HG02870 (cell line): ENCODE data around the gene C1QTNF9B.
"Not testable (repeated sequence)": the region's sequence is repeated elsewhere in the genome, so short reads cannot be mapped to it uniquely, and the experiment has no call there.

Source experiments
- ATAC-seq: cut with Tn5 transposase; IDR thresholded peaks from one replicate; pipeline ENCODE4 v1.9.1; 2021; ENCODE audit warnings: mild to moderate bottlenecking, moderate library complexity; ENCODE audit not compliant: unreplicated experiment

Gene C1QTNF9B

DNA sequence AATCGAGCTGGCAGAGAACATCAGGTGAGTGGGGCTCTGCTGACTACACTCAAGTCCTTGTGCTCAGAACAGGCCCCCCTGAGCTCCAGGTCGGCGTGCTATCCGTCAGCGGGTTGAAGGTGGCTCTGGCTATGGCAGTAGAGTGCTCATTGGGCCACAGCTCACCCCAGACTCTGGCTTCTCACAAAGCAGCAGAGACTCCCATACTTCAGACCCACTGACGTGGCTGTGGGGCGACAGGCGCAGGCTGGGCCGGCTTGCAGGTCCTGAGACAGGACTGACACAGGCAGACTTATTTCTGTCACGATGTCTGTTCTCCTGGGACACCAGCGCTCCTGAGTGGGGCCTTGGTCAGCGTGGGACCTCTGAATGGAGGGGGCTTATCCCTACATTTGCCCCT lies 2.6 kb downstream of the C1QTNF9B start:
- ATAC-seq: not testable (repeated sequence)

DNA sequence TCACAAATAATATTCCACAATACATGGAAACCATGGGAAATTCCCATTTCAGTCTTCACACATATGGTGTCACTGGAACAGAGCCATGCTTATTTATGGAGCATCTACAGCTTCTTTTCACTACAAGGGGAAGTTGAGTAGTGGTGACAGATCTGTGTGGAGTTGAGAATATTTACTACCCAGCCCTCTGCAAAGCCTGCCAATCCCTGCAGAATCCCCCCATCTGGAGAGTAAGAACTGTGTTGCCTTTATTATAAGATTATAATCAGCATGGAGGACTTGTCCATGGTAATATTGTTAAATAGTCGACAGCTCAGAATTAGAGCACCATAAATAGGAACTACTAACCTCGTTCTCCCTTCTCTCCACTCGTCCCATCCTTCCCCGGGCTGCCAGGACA lies 3.5 kb downstream of the C1QTNF9B start:
- not testable (repeated sequence) for ATAC-seq

DNA sequence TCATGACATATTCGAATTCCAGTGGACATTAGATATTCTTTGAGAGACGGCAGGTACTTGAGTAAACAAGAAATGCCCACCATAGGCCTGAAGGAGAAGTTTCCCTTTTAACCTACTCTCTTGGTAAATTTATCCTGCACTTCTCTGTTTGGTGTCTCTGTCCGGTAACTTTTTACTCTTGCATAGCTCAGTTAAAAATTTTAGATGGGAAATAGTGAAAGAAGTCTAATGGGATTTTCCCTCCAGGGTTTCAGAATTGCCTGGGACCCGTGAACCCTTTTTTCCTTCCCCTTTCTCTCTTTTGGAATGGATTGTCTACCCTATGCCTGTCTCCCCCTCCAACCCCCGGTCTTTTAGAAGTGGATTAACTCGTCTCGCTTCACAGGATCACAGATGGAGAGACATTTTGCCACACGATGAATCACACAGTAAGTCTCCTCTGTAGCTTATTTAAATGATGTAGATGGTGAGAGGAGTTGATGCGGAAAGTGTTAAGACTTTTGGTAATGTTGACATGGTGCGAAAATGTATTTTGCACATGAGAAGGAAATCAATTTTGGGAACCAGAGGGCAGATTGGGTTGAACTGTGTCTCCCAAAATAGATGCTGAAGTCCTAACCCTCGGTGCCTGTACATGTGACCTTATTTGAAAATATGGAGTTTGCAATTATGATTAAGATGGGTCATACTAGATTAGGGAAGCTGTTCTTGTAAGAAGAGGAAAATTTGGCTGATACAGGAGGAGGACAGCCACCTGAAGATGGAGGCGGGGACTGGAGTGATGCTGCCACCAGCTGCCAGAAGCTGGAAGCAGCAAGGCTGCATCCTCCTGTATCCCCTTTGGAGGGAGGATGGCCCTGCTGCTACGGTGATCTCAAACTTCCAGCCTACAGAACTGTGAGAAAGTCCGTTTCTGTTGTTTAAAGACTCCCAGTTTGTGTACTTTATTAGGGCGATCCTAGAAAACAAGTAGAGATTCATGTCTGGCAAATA lies 7.4 kb downstream of the C1QTNF9B start:
- ATAC-seq: peak; percentile 13

DNA sequence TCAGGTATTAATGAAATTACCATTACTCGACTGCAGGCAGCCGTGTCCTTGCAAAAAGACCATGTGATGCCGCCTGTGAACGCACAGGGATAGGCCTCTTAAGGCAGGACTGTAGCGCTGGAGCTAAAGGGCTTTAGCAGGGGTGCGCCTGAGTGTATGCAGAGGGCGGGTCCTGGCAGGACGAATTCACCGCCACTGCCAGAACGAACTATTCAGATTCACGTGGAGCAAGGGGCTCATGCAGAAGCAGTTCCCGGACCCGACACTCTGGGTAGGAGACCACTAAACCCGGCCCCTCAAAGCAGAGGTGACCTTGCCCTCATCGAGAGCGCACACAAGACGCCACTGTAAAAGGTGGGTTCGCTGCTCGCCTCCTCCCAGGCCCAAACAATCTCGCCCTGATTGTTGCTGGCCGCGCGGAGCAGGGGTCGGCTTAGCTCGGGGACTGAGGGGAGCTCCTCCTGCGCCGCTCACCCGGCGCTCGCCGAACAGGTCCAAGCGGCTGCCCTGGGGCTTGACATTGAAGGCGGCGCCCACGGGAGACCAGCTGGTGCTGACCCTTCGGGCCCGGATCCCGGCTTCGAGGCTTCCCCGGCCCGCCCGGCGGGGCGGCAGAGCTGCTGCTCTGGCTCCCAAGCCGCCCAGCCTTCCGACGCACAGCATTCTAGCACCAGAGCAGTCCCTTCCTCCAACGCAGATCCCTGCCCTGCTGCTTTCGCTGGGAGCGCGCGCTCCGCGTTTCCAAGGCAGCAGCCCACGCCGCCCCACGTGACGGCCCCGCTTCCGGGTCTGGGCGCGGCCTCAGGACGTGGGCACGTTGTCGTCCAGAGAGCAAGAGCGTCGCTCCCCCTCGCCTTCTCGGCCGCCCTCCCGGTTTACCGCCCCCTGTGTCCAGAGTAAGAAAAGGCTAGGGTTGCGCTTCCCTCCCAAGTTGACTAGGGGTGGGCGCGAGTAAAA lies 8.4 kb downstream of the C1QTNF9B start, which contains the start of gene MIPEP:
TSS of gene MIPEP (minus strand) at position 743 of the 957 bp plus-strand sequence. CDS start at position 663, 80 bp downstream.
- ATAC-seq: peak; percentile 90

DNA sequence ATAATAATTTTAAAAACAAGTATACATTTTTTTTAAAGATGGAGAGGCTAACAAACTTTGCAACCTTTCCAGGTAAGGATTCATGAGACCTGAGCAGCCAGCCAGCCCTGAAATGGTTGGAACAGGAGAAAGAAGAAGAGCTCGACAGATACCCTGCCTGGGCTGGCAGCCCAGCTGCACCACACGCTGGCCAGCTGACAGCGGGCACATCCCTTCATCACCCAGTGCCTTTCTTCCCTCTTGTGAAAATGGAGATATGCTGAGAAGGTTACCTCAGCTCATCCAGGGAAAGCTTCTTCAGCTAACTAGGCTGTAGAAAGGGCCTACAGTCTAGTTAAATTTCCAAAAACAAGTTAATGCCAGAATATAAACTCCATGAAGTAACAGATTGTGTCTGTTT lies 12.9 kb downstream of the C1QTNF9B start:
- not testable (repeated sequence) for ATAC-seq

DNA sequence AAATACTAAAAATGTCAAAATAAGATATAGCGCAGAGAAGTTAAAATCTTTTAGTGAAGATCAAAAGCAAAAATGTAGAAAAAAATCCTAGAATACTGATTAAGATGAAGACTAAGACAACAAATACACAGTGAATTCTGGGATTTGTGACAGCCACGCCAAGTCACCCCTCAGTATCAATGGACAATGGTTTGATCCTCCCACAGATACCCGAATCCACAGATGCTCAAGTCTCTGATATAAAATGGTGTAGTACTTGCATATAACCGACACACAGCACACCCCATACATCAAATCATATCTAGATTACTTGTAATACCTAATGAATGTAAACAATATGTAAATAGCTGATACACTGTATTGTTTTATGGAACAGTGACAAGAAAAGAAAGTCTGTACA lies 14.0 kb downstream of the C1QTNF9B start:
- ATAC-seq: no peak

DNA sequence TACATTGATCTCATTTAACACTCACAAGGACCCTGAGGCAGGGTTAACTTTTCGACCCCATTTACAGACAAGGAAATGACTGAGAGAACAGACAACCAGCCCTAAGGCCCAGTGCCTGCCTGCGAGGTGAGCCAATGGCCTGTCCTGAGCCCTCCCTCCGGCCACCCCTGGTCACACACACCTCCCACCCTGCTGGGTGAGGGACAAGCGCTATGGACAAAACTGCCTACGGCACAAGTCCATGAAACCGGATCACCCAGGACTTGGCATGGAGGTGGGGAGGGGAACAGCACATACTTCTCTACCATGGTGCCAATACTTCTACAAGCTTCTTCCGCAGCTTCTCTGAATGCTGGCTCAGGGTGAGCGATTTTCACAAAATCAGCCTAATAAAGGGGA lies 15.9 kb downstream of the C1QTNF9B start:
- not testable (repeated sequence) for ATAC-seq

DNA sequence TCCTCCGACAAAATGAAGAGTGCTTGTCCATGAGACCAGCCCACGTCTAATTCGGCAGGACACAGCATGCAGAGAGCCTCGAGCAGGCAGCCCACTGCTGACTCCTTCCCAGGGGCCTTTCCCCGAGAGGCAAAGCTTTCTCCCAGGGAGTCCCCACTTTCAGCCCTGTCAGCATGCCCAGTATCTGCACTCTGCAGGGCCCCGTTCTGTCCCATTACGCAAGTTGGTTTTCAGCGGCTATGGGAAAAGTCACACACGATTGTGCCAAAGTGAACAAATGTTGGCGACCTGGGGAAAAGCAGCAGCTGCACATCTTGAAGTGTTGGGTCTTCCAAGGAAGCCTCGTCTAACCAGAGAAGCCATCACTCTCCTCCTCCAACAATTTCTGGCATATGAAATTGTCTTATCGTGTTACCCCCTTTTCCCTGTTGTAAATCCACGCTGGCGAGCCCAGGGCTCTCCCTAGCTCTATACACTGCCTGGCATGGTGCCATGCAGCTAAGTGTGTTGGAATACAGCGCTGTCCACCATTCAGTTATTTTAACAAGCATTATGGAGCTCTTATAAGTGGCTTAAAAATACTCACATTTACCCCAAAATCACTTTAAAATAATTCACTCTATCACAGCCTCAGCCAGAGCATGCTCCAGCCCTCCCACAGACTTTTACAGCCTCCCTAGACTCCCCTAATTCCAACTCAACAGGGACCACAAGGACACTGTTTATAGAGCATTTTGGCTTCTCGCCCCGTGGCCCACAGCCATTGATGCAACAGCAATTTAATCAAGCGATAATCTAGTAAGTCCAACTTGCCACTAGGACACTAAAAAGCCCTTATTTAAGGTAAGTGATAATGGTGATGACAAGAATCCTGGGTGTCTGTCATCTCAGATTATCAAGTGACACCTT lies 16.6 kb downstream of the C1QTNF9B start:
- ATAC-seq: not testable (repeated sequence)

DNA sequence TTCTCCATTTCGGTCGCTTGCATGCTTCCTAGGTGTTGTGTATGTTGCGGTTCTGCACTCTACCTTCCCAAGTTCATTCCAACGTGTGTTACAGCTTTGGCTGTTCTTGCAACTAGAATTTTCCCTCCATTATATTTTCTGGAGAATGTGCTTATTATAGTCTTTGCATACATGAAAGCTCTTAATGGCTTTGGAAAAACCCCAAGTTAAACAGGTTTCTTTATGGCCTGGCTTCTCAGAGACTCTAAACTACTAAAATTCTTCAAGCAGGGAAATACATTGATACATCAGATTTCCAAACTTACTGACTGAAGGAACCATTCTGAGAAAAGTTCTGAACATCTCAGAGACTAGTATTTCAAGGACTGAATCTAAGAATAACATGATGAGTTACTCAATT lies 20.0 kb downstream of the C1QTNF9B start:
- no peak for ATAC-seq

DNA sequence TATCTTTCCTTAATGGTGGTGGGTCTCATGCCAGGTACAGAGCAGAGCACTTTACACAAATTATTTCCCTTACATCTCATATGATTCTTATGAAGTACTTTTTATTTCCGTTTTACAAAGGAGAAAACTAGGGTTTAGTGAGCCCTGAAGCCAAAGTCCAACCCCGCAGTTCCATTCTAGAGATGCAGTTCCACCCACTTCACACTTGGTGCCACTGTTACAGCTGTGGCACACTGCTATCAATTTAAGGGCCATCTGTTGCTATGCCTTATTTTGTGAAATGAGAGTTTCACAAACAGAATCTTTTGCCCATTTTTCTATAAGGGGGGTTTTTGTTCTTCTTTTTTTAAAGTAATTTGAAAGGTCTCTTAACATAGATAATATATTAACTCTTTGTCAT lies 21.0 kb downstream of the C1QTNF9B start:
- peak; percentile 51 for ATAC-seq

DNA sequence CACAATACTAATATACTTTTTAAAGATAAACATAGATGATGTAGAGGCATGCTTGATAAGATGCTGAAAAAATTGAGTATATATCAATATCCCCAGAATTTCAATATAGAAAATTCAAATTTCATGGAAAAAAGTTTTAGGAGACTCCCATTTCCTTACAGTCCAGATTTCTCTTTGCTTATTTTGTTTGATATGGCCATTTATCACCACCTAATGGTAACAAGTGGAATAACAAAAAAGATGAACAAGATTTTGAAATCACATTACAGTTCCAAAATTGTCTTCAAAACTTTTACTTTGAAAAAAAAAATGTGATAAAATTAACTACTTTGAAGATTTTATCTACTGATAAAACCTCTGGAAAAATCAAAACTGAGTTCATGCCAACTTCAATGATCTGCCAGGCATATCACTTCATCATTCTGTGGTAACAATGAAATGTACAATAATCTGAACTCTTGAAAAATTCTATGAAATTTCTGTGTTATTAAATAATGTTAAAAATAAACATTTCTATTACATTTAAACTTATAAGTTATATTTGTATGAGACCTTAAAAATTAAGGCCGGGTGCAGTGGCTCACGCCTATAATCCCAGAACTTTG lies 25.6 kb downstream of the C1QTNF9B start:
- no peak for ATAC-seq

DNA sequence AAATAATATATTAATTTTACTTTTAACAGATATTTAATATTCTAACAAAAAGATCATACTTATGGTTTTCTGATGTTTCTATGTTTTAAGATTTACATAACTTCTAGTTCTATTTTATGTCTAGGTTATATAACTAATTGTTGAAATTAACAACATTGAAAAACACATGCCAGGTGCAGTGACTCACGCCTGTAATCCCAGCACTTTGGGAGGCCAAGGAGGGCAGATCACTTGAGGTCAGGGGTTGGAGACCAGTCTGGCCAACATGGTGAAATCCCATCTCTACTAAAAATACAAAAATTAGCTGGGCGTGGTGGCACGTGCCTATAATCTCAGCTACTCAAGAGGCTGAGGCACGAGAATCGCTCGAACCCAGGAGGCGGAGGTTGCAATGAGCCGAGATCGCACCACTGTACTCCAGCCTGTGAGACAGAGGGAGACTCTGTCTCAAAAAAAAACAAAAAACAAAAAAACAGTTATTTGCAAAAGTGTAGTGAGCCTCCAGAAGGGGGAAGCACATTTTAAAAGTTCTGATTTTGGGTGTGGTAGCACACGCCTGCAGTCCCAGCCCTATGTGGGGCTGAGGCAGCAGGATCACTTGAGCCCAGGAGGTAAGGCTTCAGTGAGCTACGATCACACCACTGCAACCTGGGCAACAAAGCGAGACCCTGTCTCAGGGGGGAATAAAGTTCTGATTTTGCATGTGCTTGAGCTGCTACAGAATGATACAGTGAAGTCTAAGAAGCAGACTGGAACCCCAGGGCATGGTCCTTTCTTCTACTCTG lies 26.8 kb downstream of the C1QTNF9B start:
- ATAC-seq: no peak

DNA sequence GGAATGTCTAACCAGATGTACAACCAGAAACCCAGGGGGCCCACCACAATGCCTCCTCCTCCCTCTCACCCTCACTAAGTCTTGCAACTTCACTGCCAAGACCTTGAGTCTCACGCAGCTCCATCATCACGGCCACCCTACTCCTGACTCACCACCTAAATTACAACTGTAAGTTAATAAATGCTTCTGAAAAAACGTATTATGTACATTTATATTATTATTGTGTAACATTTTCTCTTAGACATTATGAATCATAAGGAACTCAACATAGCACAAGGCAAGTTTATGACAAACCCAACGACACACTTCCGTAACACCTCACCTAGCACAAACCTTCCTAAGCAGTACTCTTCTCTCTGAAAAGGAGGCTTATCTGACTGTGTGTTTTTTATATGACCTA lies 28.8 kb downstream of the C1QTNF9B start:
- no peak for ATAC-seq

DNA sequence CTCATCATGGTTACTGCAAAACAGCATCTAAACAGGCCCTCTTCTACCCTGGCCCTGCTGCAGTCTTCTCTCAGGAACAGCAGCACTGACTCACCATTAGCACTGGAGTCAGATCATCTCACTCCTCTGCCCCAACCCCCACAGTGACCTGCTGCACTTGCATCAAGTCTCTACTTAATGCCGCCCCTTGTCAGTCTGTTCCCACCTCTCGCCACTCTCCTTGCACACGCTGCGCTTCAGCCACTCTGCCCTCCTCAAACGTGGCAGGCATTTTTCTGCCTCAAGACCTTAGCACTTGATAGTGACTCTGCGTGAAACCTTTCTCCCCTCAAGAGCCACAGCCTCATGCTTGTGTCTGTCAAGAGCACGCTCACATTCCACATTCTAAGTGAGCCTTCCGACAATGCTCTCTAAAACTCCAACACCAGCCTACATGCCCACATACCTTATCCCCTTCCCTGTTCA lies 30.2 kb downstream of the C1QTNF9B start:
- ATAC-seq: no peak

DNA sequence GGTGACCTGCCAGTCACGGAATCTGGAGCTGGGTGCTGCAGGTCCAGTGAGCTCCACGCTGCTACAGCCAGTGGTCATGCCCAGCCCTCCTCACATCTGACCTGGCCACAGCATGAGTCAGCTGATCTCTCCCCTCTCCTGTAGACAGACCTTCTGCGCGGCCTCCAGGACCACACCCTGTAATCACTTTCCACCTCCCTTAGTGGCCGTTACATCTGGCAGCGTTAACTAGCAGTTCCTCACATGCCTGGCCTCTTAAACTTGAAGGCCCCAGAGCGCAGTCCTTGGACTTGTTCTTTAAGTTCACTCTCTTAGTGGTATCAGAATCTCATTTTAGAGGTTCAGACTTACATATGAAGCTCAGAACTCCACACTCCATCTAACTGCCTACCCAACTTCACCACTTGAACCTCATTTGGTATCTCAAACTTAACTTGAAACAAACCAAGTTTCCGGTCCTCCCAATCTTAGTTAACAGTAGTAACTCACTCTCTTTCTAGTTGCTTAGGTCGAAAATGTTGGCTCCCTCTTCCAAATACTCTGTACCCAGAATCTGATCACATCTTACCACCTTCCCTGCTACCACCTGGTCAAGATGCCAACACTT lies 30.8 kb downstream of the C1QTNF9B start:
- ATAC-seq: no peak

DNA sequence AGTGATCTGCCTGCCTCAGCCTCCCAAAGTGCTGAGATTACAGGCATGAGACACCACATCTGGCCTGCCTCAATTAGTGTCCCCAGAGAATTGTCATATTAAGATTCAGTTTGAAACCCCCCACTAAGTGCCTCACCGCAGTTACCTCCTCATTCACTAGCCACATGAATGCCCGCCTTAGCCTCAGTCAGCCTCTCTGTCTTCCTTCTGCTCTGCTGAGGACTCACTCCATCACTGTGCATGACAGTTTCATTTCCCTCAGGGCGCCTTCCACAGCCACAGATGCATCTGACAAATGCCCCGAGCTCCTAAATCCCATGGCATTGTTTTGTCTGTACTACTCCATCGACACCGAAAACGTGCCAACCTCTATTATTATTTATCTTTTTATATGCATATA lies 31.4 kb downstream of the C1QTNF9B start:
- ATAC-seq: no peak

DNA sequence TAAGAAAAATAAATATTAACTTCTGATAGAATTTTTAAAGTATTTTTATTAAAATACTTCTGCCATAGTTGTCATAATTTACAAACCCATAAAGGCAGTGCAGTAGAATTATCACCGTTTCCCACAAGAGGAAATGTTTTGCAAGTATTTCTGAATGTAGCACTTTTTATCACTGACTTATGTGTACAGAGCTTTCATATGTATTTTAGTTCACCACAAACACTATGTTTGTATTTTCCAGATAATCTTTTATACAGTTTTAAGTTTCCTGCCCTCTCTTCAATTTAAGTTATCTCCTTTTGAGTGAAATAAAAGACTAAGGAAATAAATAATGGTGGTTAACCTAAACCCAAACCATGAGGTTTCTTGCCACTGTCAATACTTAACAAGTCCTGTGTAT lies 32.3 kb downstream of the C1QTNF9B start:
- ATAC-seq: no peak

DNA sequence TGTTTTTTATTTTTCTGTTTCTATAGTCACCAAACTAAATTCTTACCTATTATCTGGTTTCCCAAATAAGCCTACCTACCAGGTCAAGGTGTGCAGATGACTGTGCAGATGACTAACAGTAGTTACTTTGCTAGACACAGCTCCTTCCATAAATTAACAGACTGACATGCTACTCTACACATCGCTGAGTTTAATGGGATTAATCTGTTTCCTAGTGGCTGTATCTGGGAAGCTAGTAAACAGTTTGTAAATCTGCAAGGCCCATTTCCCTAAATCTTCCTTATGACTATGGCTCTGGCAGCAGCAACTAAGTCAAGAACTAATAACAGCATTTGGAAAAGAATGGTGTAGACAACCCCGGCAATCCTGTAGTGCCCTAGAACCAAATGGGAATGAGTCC lies 36.0 kb downstream of the C1QTNF9B start:
- ATAC-seq: no peak

DNA sequence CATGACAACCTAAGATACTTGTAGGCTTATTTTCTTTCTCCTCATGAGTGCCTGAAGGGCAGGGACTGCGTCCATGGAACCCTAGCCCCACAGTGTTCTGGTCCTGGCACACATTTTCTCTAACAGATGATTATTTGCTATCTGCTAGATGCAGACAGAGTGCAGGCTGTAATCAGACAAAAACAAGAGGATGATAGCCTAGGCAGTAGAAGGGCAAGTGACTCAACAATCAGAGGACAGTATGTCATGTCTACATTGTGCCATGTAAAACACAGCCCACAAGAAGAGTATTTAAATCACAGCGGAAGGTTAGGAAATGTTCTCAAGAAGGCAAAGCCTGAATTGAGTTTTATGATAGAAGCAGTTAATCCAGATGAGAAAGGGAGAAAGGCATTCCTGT lies 37.4 kb downstream of the C1QTNF9B start:
- no peak for ATAC-seq
